Lower leg skin (tissue), 3 donors: ENCODE results near the gene TRMT61A.

Source experiments
- CTCF ChIP-seq, 3 donors: fragments of 450-650 bp; IDR thresholded peaks; one replicate each; pipeline ENCODE4 v1.5.1; 2016; ENCODE audit warnings: antibody characterized with exemption in 3 of 3, mild to moderate bottlenecking in 3 of 3, moderate library complexity in 2 of 3
- POLR2A ChIP-seq, 2 donors: fragments of 450-650 bp; IDR thresholded peaks; one replicate each; pipeline ENCODE4 v1.6.1; 2016 to 2017; ENCODE audit warnings: antibody characterized with exemption in 2 of 2, mild to moderate bottlenecking in 1 of 2, moderate library complexity in 1 of 2

GRCh38 chr14:103520657-103521437, 8.1 kb upstream of the TRMT61A start:
- no peak for TF ChIP-seq POLR2A (IDR thresholded peaks at IDR 0.05)
- no peak for TF ChIP-seq CTCF (IDR thresholded peaks at IDR 0.05)
